ENCODE data around the gene KRTAP13-3. TPM values are rescaled to one million over a fixed set of nuclear protein-coding genes. Genes with fewer than 3 reads are reported as not detected.

KRTAP13-3 gene
- total and polyA plus RNA-seq, 2 of the 13 experiments (the other 11 are each of a cell fraction or from before 2014, with no cell fraction given), result not detected

- TF ChIP-seq, protein P1, sequence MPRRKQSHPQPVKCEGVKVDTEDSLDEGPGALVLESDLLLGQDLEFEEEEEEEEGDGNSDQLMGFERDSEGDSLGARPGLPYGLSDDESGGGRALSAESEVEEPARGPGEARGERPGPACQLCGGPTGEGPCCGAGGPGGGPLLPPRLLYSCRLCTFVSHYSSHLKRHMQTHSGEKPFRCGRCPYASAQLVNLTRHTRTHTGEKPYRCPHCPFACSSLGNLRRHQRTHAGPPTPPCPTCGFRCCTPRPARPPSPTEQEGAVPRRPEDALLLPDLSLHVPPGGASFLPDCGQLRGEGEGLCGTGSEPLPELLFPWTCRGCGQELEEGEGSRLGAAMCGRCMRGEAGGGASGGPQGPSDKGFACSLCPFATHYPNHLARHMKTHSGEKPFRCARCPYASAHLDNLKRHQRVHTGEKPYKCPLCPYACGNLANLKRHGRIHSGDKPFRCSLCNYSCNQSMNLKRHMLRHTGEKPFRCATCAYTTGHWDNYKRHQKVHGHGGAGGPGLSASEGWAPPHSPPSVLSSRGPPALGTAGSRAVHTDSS (CRISPR knock-in tag; conservative IDR thresholded peaks at IDR 0.05), result no peak
- TF ChIP-seq CREBL2 (CRISPR knock-in tag; IDR thresholded peaks at IDR 0.05; ENCODE audit: borderline replicate concordance) (no peak), ZNF136 (CRISPR knock-in tag; IDR thresholded peaks at IDR 0.05; ENCODE audit: low read depth) (no peak), ZNF207 (IDR thresholded peaks at IDR 0.05; ENCODE audit: borderline replicate concordance) (no peak), ZNF709 (CRISPR knock-in tag; IDR thresholded peaks at IDR 0.05) (no peak), ZNF160 (CRISPR knock-in tag; IDR thresholded peaks at IDR 0.05) (no peak), TSC22D2 (CRISPR knock-in tag; IDR thresholded peaks at IDR 0.05; ENCODE audit: borderline replicate concordance) (no peak)
- TF ChIP-seq, protein P2, sequence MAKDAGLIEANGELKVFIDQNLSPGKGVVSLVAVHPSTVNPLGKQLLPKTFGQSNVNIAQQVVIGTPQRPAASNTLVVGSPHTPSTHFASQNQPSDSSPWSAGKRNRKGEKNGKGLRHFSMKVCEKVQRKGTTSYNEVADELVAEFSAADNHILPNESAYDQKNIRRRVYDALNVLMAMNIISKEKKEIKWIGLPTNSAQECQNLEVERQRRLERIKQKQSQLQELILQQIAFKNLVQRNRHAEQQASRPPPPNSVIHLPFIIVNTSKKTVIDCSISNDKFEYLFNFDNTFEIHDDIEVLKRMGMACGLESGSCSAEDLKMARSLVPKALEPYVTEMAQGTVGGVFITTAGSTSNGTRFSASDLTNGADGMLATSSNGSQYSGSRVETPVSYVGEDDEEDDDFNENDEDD (CRISPR knock-in tag; IDR thresholded peaks at IDR 0.05; ENCODE audit: borderline replicate concordance), result no peak
Observed at GRCh38 chr21:30444204-30444603, 18.5 kb upstream of the KRTAP13-3 start (continued).

DNA sequence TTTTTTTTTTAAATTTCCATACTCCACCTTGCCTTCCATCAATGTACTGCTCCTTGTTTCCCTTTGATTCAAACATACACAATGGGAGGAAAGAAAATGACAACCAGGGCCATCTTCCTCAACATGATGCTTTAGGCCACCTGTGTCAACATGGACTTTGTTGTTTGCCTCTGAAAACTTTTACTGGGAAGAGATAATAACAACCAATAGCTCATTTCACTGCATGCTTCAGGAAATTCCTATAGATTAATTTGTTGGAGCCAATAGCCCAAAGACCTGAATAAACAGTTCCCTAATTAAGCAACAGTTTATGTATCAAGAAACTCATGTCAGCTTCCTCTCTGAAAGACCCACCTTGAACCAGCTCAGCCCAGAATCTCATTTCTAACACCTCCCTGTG is 17.5 kb upstream of the KRTAP13-3 start:
- Histone ChIP-seq H3K4me3 (replicated peaks in 1 of 3; ENCODE audit: insufficient read depth in 1 of 3, low read depth in 2 of 3, low read length in 3 of 3) (no peak overlapping the region), H2AFZ (ENCODE audit: low read length) (no peak overlapping the region), H3K9me3 (ENCODE audit: low read length) (peaks cover 89% of the 10 kb centered on the region), H3K27me3 (ENCODE audit: control insufficient read depth in 1 of 2, insufficient read depth in 2 of 2, low read length in 2 of 2) (no peaks in the 10 kb centered on the region), H3K36me3 (replicated peaks in 1 of 2; ENCODE audit: control insufficient read depth in 1 of 2, insufficient read depth in 2 of 2, low read length in 2 of 2) (no peaks in the 10 kb centered on the region), H3K9ac (ENCODE audit: insufficient read depth, low read depth, low read length) (no peak overlapping the region), H3K4me1 (ENCODE audit: insufficient read depth, low read length) (no peaks in the 10 kb centered on the region), H3K4me2 (ENCODE audit: low read depth, low read length) (no peak overlapping the region), H3K79me2 (ENCODE audit: insufficient read depth, low read length) (no peaks in the 10 kb centered on the region), H4K20me1 (ENCODE audit: insufficient read depth, low read length) (no peaks in the 10 kb centered on the region), H3K27ac (ENCODE audit: extremely low read length, insufficient read depth, low read length) (no peak overlapping the region)
- no peak for FAIRE-seq
- in situ Hi-C loops (cut with HindIII; ENCODE audit: extremely low pct_ligation_motif_present, low pct_unique_long_range_greater_than_20kb), result no loop called here
- BruUV-seq (replicated peaks), result no TSS peak
- CTCF ChIA-PET (ENCODE audit: low intra/inter-chr PET ratio, low total read pairs), result no interaction called here
- no peak for ATAC-seq
- intact Hi-C loops (cut with micrococcal nuclease; ENCODE audit: unreplicated experiment), result no loop called here
- TF ChIP-seq AGO2 (optimal IDR thresholded peaks at IDR 0.05; ENCODE audit: low read depth, low read length) (no peak), TMF1 (CRISPR knock-in tag; IDR thresholded peaks at IDR 0.05; ENCODE audit: low read depth) (no peak), CEBPB (IDR thresholded peaks at IDR 0.05; ENCODE audit: borderline replicate concordance, low read depth, low read length) (no peak), ZNF776 (CRISPR knock-in tag; IDR thresholded peaks at IDR 0.05) (no peak), ZFP37 (CRISPR knock-in tag; IDR thresholded peaks at IDR 0.05; ENCODE audit: borderline replicate concordance) (no peak), BCL6 (CRISPR knock-in tag; IDR thresholded peaks at IDR 0.05) (no peak), HHEX (CRISPR knock-in tag; IDR thresholded peaks at IDR 0.05) (no peak)
- DNase-seq (ENCODE audit: low spot score), result no peak
- POLR2A ChIA-PET, result no interaction called here

Data from HepG2 (cell line).